HepG2 (cell line): ENCODE measurements around the gene CISH. TPM values are rescaled to one million over a fixed set of nuclear protein-coding genes. Genes with fewer than 3 reads are reported as not detected.

Experiments
- ATAC-seq: fragments of 200-7000 bp; cut with Tn5 transposase; 3 replicates; pipeline ENCODE4 v1.9.1; 2020; ENCODE audit warnings: mild to moderate bottlenecking, moderate library complexity
- BruUV-seq: library from RNA; stranded (reverse); fragments of 400-500 nt; replicated peaks from 2 replicates; lab custom pipeline; 2021; lab: Mats Ljungman, UMichigan
- CTCF ChIA-PET: fragments of 300-600 bp; formaldehyde crosslinking; extraction: SDS; loops from one replicate; lab custom pipeline; 2021; ENCODE audit warnings: low total read pairs, inconsistent platforms, low intra/inter-chr PET ratio; lab: Yijun Ruan, JAX
- POLR2A ChIA-PET: fragments of 350-600 bp; sonication (Branson Sonifier 250); formaldehyde crosslinking; loops from one replicate; lab custom pipeline; 2020; ENCODE audit warnings: antibody characterized with exemption, inconsistent platforms; lab: Yijun Ruan, JAX
- DNase-seq: peaks from one replicate; pipeline ENCODE4 v3.0.0-alpha.2; 2015; ENCODE audit warnings: low spot score
- FAIRE-seq: peaks from 3 replicates; lab custom pipeline; 2011; peaks lifted over from hg19 to GRCh38; lab: Jason Lieb, UNC
- H2AFZ ChIP-seq: one replicate; pipeline ENCODE4 v1.6.1; 2011; ENCODE audit warnings: low read length, inconsistent platforms
- H3K27ac ChIP-seq: fragments of 300-600 bp; 3 replicates; pipeline ENCODE4 v1.8.0; 2011; ENCODE audit warnings: mixed run types, mild to moderate bottlenecking, mixed read lengths, low read length, inconsistent platforms; ENCODE audit not compliant: insufficient read depth; ENCODE audit errors: extremely low read length
- H3K27me3 ChIP-seq, 2 experiments: fragments of 200-600 bp in 1 of 2; 2 replicates in 1 of 2; 3 replicates in 1 of 2; pipeline versions ENCODE4 v1.6.0 to v1.8.0; 2011; ENCODE audit warnings: low read length in 2 of 2, mild to moderate bottlenecking in 2 of 2, moderate library complexity in 2 of 2, inconsistent platforms in 1 of 2; ENCODE audit not compliant: insufficient read depth in 2 of 2, control insufficient read depth in 1 of 2
- H3K36me3 ChIP-seq, 2 experiments: fragments of 200-600 bp in 1 of 2; replicated peaks in 1 of 2; 2 replicates in 1 of 2; 3 replicates in 1 of 2; pipeline versions ENCODE4 v1.5.1 to v1.8.0; 2011; ENCODE audit warnings: low read length in 2 of 2, inconsistent platforms in 1 of 2; ENCODE audit not compliant: insufficient read depth in 2 of 2, control insufficient read depth in 1 of 2
- H3K4me1 ChIP-seq: 2 replicates; pipeline ENCODE4 v1.5.1; 2012; ENCODE audit warnings: low read length, inconsistent platforms; ENCODE audit not compliant: insufficient read depth
- H3K4me2 ChIP-seq: 2 replicates; pipeline ENCODE4 v1.6.0; 2011; ENCODE audit warnings: low read depth, low read length, inconsistent platforms
- H3K4me3 ChIP-seq, 3 experiments: fragments of 200-600 bp in 1 of 3; sonication (generic), shearing (Covaris generic) in 1 of 3; replicated peaks in 1 of 3; 2 replicates each; pipeline ENCODE4 v1.5.1; 2011 to 2016; ENCODE audit warnings: low read length in 3 of 3, inconsistent platforms in 2 of 3, low read depth in 2 of 3, mild to moderate bottlenecking in 2 of 3, control low read depth in 1 of 3, mixed read lengths in 1 of 3; ENCODE audit not compliant: insufficient read depth in 1 of 3
- H3K79me2 ChIP-seq: one replicate; pipeline ENCODE4 v1.6.1; 2011; ENCODE audit warnings: low read length, inconsistent platforms; ENCODE audit not compliant: insufficient read depth
- H3K9ac ChIP-seq: 2 replicates; pipeline ENCODE4 v1.6.0; 2011; ENCODE audit warnings: mild to moderate bottlenecking, low read depth, low read length, inconsistent platforms; ENCODE audit not compliant: insufficient read depth
- H3K9me3 ChIP-seq: 2 replicates; pipeline ENCODE4 v1.5.1; 2012; ENCODE audit warnings: mild to moderate bottlenecking, low read length
- H4K20me1 ChIP-seq: 2 replicates; pipeline ENCODE4 v1.6.0; 2011; ENCODE audit warnings: inconsistent platforms, mild to moderate bottlenecking, low read length, moderate library complexity; ENCODE audit not compliant: insufficient read depth
- AFF4 ChIP-seq: sonication (generic); formaldehyde crosslinking; IDR thresholded peaks from 2 replicates; pipeline ENCODE4 v1.4.0; 2020; ENCODE audit warnings: missing genetic modification reagents
- ARNT2 ChIP-seq: sonication (generic); formaldehyde crosslinking; IDR thresholded peaks from 2 replicates; pipeline ENCODE4 v1.8.0; 2022; ENCODE audit warnings: mild to moderate bottlenecking, low read depth, missing genetic modification reagents, moderate library complexity
- ARNTL ChIP-seq: sonication (generic); formaldehyde crosslinking; IDR thresholded peaks from 2 replicates; pipeline ENCODE4 v1.4.0; 2020; ENCODE audit warnings: mild to moderate bottlenecking, missing genetic modification reagents
- CTCF ChIP-seq: sonication (generic); formaldehyde crosslinking; IDR thresholded peaks from 2 replicates; pipeline ENCODE4 v1.5.0; 2020; ENCODE audit warnings: mild to moderate bottlenecking, missing genetic modification reagents, moderate library complexity
- DNMT3B ChIP-seq: conservative IDR thresholded peaks from 2 replicates; pipeline ENCODE4 v1.6.1; 2016; ENCODE audit warnings: missing biosample characterization, control low read depth
- HDAC6 ChIP-seq: fragments of 200-600 bp; sonication (generic); IDR thresholded peaks from 2 replicates; pipeline ENCODE4 v1.7.0; 2017; ENCODE audit warnings: mild to moderate bottlenecking, antibody characterized with exemption, low read length, low read depth
- NFE2 ChIP-seq: sonication (generic); formaldehyde crosslinking; IDR thresholded peaks from 2 replicates; pipeline ENCODE4 v1.4.0; 2020; ENCODE audit warnings: missing genetic modification reagents
- NR1H2 ChIP-seq: sonication (generic); formaldehyde crosslinking; IDR thresholded peaks from 2 replicates; pipeline ENCODE4 v1.8.1; 2022; ENCODE audit warnings: low read depth, missing genetic modification reagents, borderline replicate concordance
- ONECUT2 ChIP-seq: sonication (generic); formaldehyde crosslinking; IDR thresholded peaks from 2 replicates; pipeline ENCODE4 v1.4.0; 2020; ENCODE audit warnings: missing genetic modification reagents
- PREB ChIP-seq: sonication (generic); formaldehyde crosslinking; IDR thresholded peaks from 2 replicates; pipeline ENCODE4 v1.4.0; 2020; ENCODE audit warnings: missing genetic modification reagents
- ZNF292 ChIP-seq: sonication (generic); formaldehyde crosslinking; IDR thresholded peaks from 2 replicates; pipeline ENCODE4 v1.8.1; 2022; ENCODE audit warnings: mild to moderate bottlenecking, low read depth, missing genetic modification reagents, borderline replicate concordance
- ZNF7 ChIP-seq: IDR thresholded peaks from 2 replicates; pipeline ENCODE4 v1.6.1; 2016; ENCODE audit warnings: missing biosample characterization, missing genetic modification reagents
- ZXDC ChIP-seq: sonication (generic); formaldehyde crosslinking; IDR thresholded peaks from 2 replicates; pipeline ENCODE4 v1.5.0; 2020; ENCODE audit warnings: mild to moderate bottlenecking, missing genetic modification reagents
- WGBS: methylation state at CpG from one replicate; pipeline ENCODE4 v1.1.6; 2017; ENCODE audit warnings: low lambda C conversion rate; 5-methylcytosine and 5-hydroxymethylcytosine counted together
- in situ Hi-C: cut with HindIII; loops from 2 replicates; pipeline ENCODE4 v1.10.0; 2017; ENCODE audit warnings: low pct_unique_long_range_greater_than_20kb; ENCODE audit not compliant: extremely low pct_ligation_motif_present
- intact Hi-C: fragments of 100-400 bp; cut with micrococcal nuclease; formaldehyde crosslinking; loops from one replicate; pipeline ENCODE4 v1.10.0; 2022; ENCODE audit not compliant: unreplicated experiment
- polyA plus RNA-seq, 8 experiments: library from polyadenylated mRNA; depleted of rRNA in 3 of 8; stranded (reverse) in 7 of 8; unstranded in 1 of 8; fragments of >200 nt; fragmentation: Illumina TruSeq in 4 of 8; extraction: Trizol in 4 of 8; gene quantifications; 2 replicates each; pipeline versions ENCODE4 v1.2.1 to v1.2.3, GENCODE V29; 2011 to 2016; ENCODE audit warnings: low read depth in 4 of 8, missing spikeins in 1 of 8, mixed read lengths in 1 of 8; ENCODE audit not compliant: insufficient read depth in 1 of 8
- total RNA-seq, 5 experiments: library from RNA; depleted of rRNA; stranded (reverse); fragments of >200 nt; fragmentation: Illumina TruSeq; extraction: Trizol; gene quantifications; 2 replicates each; pipeline ENCODE4 v1.2.3, GENCODE V29; 2016; ENCODE audit warnings: low read depth in 1 of 5

CISH gene
- total and polyA plus RNA-seq, 2 of the 13 experiments (the other 11 are each of a cell fraction or from before 2014, with no cell fraction given): 0.91 to 1.5 TPM

GRCh38 chr3:50573566-50574443 lies 37.8 kb downstream of the CISH start:
- in situ Hi-C loops: loop anchor here (5.0 kb wide), 3 partner anchors 38 to 808 kb away; partner anchors contain the start of gene CISH
- 92% methylated on average over 8 of the region's 8 CpGs for WGBS
- DNase-seq: no peak
- Histone ChIP-seq H3K36me3 (no peaks in the 10 kb centered on the region; a peak in 2 of 5 replicates), H3K9ac (no peak overlapping the region), H4K20me1 (no peaks in the 10 kb centered on the region), H3K4me2 (no peak overlapping the region), H2AFZ (no peak overlapping the region), H3K4me1 (peaks cover 34% of the 10 kb centered on the region), H3K27ac (no peak overlapping the region), H3K27me3 (no peaks in the 10 kb centered on the region; a peak in 1 of 5 replicates), H3K4me3 (no peak overlapping the region), H3K79me2 (no peaks in the 10 kb centered on the region), H3K9me3 (no peaks in the 10 kb centered on the region)
- ChIA-PET POLR2A (interaction anchor here (1.5 kb wide), 1 partner anchor 38 kb away, joined by 9 read pairs; the partner anchor contains the start of gene CISH), CTCF (interaction anchor here (7.2 kb wide), 1 partner anchor 40 kb away, joined by 182 read pairs; the partner anchor contains the start of genes CISH and MAPKAPK3)
- intact Hi-C loops: loop anchor here (2.0 kb wide), 1 partner anchor 15 kb away; no protein-coding TSS in a partner anchor
- FAIRE-seq: no peak
- ATAC-seq: no peak
- no TSS peak for BruUV-seq
- TF ChIP-seq HDAC6 (no peak), DNMT3B (CRISPR knock-in tag) (no peak), NFE2 (no peak), ZNF292 (CRISPR knock-in tag) (no peak), AFF4 (no peak), PREB (CRISPR knock-in tag) (no peak), ZXDC (CRISPR knock-in tag) (no peak), ARNTL (CRISPR knock-in tag) (no peak), ONECUT2 (no peak), NR1H2 (CRISPR knock-in tag) (no peak), CTCF (CRISPR knock-in tag) (peak; percentile 30; the same call in 1 of the 2 replicates), ZNF7 (CRISPR knock-in tag) (no peak), ARNT2 (CRISPR knock-in tag) (no peak)
